ENCODE measurements around the gene FBRSL1.

Gene FBRSL1

DNA sequence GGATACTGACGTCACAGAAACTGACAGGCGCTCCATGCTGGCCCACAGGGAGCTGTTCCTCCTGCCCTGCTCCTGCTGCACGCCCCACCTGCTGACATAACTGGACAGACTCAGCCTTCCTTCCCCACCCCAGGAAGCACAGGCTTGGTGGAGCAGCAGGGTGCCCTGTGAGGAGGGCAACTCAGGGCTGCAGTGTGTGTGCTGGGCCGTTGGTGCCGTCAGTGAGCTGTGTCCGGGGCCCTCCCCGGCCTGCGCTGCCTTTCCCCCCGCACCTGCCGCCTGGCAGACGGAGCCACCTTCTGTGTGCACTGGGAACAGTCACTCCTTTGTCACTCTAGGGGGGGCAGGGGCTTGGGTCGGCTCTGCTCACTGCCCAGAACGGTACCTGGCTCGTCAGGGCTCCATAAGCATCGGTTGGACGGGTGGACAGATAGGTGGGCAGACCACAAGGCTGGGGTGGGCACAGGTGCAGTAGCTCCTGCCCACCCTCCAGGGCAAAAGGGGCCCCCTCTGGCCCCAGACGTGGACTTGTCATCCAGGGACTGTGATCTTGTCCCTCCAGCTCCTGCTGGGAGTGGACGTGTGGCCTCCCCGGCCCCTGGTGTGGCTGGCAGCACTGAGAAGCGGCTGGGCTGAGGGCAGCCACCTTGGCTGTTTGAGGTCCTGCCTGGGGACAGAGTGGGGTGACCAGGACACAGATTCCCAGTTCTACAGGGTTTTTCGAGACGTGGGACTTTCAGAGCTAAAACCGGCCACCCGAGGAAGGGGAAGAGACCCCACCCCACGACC lies 32.8 kb downstream of the FBRSL1 start:
- ChIA-PET CTCF (interaction anchor here (0.7 to 7.3 kb wide), 14 partner anchors 8 to 382 kb away, joined by 3 to 96 read pairs (median 8); no protein-coding TSS in a partner anchor), POLR2A (no interaction called here)
- H3K4me3 ChIP-seq (ENCODE audit: low read depth, low read length): no peak overlapping the region
- TF ChIP-seq CTCF (IDR thresholded peaks at IDR 0.05; ENCODE audit: insufficient read depth, low read length, missing control alignments): no peak
- DNase-seq (ENCODE audit: low read depth, low spot score): no peak

GRCh38 chr12:132523576-132524331 lies 33.8 kb downstream of the FBRSL1 start:
- POLR2A ChIA-PET: no interaction called here
- H3K4me3 ChIP-seq (ENCODE audit: low read depth, low read length): no peak overlapping the region
- peak; percentile 84 for TF ChIP-seq CTCF (IDR thresholded peaks at IDR 0.05; ENCODE audit: insufficient read depth, low read length, missing control alignments)
- CTCF ChIA-PET: interaction anchor here (0.6 to 7.3 kb wide), 15 partner anchors 9 to 370 kb away, joined by 3 to 96 read pairs (median 7); partner anchors contain the start of gene LRCOL1
- DNase-seq (ENCODE audit: low read depth, low spot score): no peak

DNA sequence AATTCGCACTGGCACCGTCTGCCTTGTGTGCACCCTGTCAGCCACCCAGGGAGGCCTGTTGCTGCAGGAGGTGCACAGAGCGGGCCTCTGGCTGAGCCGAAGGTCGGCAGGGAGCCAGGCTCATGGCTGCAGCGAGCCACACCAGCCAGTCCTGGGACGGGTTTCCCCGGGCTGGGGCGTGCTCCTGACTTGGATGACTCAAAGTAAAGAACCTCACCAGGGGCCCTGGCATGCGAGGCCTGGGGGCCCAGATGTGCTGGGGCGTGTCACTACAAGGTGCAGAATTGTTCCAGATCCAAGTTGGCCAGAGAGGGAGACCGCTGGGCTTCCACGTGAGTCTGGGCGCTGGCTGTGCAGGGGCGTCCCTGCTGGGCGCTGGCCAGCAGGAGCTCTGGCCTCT lies 34.5 kb downstream of the FBRSL1 start:
- POLR2A ChIA-PET: no interaction called here
- no peak for TF ChIP-seq CTCF (IDR thresholded peaks at IDR 0.05; ENCODE audit: insufficient read depth, low read length, missing control alignments)
- CTCF ChIA-PET: interaction anchor here (1.1 to 7.3 kb wide), 12 partner anchors 10 to 371 kb away, joined by 3 to 96 read pairs (median 8); partner anchors contain the start of gene LRCOL1
- H3K4me3 ChIP-seq (ENCODE audit: low read depth, low read length): no peak overlapping the region
- no peak for DNase-seq (ENCODE audit: low read depth, low spot score)

DNA sequence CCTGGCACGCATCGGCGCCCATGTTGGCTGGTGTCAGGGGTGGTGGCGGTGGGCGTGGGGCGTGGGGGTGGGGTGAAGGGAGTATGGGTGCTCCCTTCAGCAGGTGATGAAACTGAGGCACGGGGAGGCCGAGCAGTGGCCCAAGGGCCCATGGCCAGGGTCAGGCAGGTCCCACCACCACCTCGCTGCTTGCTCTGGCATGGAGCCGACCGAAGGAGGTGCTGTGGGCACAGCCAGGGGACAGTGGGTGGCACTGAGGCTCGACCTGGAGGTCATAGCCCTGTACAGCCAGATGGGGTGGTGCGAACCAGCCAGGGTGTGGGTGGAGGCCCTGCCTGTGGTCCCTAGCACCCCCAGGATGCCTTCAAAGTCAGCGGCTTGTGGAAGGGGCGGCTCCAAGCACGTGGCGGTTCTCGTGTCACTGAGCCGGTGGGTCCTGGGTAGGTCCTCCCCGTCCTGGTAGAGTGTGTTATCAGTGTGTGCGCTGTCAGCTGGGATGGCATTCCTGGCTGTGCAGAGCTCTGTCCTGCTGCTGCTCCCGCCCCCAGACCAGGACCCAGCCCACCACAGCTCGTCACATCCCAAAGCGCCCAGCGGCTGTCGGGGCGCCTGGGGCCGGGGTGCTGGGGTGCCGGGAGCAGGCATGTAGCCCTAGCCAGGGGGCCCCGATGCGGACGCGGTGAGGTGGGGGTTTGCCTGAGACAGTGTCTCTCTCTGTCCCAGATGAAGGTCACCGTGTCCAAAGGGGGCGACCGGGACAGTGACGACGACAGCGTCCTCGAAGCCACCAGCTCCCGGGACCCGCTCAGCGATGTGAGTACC lies 35.3 kb downstream of the FBRSL1 start:
- no peak overlapping the region for H3K4me3 ChIP-seq (ENCODE audit: low read depth, low read length)
- TF ChIP-seq CTCF (IDR thresholded peaks at IDR 0.05; ENCODE audit: insufficient read depth, low read length, missing control alignments): no peak
- ChIA-PET CTCF (interaction anchor here (1.2 to 7.3 kb wide), 7 partner anchors 10 to 372 kb away, joined by 3 to 96 read pairs (median 9); partner anchors contain the start of gene LRCOL1), POLR2A (no interaction called here)
- no peak for DNase-seq (ENCODE audit: low read depth, low spot score)

GRCh38 chr12:132525833-132526455 lies 36.0 kb downstream of the FBRSL1 start:
- no peak for DNase-seq (ENCODE audit: low read depth, low spot score)
- ChIA-PET CTCF (interaction anchor here (0.9 to 7.3 kb wide), 6 partner anchors 8 to 372 kb away, joined by 3 to 96 read pairs (median 4); no protein-coding TSS in a partner anchor), POLR2A (no interaction called here)

More at GRCh38 chr12:132525833-132526455, 36.0 kb downstream of the FBRSL1 start:
- TF ChIP-seq CTCF (IDR thresholded peaks at IDR 0.05; ENCODE audit: insufficient read depth, low read length, missing control alignments): no peak
- no peak overlapping the region for H3K4me3 ChIP-seq (ENCODE audit: low read depth, low read length)

All from AG04449 (cell line).